Kidney capillary endothelial cell (primary cell): ENCODE data around the gene GCN1.

ENCODE experiments used
- DNase-seq: peaks from one replicate; pipeline ENCODE4 v3.0.0-alpha.2; 2018; ENCODE audit warnings: low spot score

The GCN1 gene

DNA sequence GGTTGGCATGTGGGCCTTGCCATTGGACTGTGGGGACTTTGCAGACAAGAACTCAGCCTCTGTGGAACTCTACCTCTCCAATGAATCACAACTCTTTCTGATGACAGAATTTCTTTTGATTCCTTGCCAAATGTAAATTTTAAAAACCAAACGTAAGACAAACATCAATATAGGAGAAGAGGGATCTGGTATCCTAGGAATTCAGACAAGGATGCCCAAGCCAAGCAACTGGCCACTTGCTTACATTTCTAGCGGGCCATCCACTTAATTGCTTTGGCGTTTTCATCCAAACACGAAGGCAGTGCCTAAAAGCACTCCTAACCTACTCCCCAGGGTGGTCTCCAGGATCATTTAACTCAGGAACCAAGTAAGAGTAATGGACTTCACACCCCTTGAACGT is 54.6 kb downstream of the GCN1 start:
- DNase-seq: no peak

DNA sequence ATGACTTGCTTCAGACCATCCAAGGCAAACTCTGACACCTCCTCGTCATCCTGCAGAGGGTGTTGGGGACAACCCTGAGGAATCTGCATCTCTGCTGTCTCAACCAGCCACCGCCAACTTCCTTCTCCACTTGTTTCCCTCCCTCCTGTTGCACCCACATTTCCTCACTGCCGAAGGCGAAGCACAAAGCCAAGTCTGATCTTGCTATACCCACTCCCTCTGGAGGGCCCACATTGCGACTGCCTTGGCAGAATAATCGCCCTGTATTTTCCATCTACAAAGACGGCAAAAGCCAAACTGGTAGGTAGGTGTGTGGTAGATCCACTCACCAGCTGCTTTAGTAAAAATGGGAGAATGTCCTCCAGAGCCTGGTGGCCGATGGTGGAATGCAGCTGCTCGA is 56.1 kb downstream of the GCN1 start:
- DNase-seq: no peak

DNA sequence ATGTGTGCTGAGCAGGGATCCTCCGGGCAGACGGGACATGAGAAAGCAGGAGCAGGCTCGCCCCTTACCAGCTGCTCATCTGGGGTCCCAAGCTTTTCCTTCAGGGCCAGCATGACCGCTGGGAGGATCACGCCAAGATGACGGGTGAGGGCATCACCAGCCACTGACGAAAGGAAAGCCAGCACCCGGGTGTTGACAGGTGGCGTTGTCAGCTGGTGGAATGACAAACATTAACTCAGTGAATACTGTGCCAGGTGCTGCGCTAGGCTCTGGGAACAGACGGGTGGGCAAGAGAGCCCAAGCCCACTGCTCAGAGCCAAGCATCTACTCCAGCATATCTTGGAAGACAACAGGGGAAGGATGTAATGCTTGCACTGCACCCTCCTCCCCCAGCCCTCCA is 56.7 kb downstream of the GCN1 start:
- DNase-seq: no peak

DNA sequence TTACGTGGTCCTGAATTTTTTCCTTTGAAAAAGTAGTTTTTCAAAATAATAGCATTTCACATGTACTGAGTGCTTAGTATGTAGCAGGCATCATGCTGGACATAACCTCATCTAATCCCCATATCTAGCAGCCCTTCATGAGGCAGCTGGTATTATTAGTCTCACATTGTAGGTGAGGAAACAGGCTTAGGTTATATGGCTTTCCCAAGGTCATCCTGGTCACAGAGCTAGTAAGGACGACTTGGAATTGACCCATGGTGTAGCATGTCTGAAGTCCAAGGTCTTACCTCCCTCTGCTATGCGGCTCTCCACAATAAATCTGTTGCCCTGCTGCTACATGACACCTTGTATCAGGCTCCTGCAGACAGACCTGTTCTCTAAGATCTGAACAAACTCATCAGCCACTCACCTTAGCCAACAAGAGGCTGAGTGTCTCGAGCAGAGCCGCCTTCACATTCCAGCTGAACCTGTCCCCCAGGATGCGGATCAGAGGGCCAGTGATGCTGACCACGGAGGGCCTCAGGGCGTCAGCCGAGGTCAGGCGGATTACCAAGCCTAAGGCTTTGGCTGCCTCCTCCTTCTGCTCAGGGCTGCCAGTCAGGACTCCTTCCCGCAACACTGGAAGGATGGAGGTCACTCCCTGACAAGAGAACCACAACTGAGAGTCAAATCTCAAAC is 58.3 kb downstream of the GCN1 start:
- no peak for DNase-seq

DNA sequence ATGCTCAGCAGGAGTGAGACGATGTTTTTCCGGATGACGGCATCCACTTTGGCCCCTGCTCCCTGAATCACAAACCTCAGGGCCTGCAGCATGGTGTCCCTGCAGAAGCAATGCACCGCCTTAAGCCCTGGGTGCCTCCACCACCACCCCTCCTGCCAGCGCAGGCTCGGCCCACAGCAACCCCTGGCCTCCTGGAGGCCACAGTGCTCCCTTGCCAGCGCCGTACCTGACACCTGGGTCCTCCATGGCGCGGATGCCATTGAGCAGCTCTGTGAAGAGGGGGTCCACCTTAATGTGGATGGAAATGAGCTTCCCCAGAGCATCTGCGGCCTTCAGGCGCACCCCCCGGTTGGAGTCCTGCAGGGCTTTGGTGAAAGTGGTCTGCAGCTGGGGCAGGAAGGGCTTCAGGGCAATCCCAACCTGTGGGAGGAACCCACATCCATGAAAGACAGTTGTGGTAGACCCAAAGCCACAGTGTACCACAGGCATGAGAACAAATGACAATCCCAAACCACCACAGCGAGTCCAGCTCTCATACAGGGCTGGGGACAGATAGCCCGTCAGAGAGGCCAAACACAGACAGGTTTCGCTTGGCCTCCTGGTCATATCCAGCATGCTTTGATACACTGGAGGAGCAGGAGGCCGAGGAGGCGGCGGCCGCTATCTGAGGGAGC is 60.1 kb downstream of the GCN1 start:
- DNase-seq: no peak

DNA sequence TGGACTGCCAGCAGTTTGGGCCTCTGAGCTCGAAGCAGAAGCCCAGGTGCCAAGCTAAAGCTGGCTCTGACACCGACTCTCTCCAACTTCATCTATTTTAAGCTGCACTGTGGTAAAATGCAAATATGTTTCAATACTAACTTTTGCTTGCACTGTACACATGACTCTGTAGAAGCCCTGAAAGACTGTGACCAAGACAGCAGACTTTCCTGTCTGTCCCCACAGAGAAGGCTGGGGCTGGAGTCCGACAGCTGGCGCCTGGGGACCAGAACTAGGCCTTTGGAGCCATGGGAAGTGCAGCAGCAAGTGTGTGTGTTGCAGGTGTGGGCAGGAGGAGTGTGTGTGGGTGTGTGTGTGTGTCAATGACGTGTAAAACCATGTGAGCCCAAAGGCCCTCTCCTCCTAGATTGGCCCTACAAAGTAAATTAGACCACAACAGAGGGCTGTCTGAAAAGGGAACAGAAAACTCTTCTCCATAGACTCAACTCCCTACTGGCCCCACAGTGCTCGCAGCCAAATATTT is 61.6 kb downstream of the GCN1 start:
- DNase-seq: no peak

DNA sequence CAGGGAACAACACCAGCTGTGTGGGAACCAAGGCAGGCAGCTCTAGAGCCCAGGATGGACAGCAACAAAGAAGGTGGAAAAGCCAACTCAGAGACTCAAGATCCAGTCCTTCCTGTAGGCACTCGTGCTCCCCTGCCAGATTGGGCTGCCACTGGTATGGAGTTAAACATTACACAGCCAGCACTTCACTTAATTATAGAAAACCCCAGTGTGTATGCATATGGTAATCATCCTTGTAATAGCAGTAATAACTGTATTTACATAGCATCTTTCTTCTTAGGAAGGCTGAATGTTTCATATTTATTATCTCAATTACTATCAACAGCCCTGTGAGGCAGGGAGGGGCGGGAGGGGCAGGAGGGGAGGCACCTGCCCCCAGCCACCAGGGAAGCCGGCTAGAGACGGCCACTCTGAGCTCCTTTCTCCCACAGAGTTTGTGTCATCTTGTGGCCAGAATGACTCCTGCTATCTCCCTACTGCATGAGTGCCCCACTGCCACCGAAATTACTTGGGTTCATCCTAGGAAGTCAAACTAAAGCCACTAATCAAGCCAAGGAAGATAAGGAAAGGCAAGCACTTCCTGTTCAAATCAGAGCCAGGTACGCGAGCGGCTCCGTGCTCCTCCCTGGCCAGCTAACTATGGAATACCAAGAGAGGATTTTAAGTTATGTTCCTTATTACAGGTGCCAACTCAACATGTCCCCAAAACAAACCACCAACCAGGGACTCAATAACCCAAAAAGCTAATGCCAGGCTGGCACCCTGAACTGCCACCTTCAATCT is 62.3 kb downstream of the GCN1 start:
- no peak for DNase-seq

DNA sequence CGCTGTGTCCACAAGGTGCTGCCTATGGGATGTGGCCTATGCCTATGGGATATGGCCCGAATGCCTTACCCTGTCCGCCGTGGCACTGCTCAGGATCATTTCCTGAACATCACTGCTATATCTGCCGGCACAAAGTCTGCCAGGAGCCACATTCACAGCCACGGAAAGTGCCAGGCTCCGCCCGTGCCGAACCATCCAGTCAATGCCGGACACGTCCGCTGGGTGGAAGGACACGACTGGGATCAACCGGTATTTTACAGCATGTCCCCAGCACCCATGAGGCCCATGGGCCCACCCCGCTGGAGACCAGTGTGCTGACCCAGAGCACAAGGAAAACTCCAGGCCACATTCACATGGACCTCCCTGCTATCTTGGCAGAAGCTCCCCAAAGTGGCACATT is 63.4 kb downstream of the GCN1 start:
- DNase-seq: no peak

DNA sequence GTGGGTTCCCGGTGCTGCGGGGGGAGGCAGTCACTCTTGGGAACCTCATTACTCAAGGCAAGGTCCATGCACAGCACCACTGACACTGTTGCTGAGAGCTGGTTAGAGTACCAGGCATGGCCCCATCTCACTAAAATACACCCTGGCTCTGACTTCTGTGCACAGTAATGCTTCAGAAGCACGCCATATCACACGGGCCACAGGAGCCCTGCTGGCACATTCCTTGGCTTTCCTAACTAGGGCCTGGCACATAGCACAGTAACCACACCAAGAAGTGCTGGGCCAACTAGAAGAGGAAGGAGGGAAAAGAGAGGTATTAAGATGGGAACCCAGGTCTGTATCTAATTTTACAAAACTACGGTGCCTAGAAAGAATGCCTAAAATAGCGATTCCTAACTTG is 64.5 kb downstream of the GCN1 start:
- DNase-seq: no peak

DNA sequence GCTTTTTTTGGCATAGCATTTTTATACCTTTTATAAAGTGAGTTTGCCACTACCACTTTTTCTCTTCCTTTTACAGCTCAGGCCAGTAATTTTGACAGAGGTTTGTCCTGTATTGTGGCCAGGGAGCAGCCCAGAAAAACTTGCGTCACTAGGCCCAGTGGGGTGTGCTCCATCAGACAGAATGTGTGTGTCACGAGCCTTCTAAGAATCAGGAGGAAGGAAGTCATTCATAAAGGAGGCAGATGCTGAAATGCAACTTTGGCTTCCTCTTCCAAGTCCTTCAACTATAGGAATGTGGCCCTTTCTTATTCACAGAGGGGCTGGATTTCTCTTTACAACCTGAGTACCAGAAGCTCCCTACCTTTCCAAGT is 67.9 kb downstream of the GCN1 start:
- DNase-seq: peak; percentile 89

DNA sequence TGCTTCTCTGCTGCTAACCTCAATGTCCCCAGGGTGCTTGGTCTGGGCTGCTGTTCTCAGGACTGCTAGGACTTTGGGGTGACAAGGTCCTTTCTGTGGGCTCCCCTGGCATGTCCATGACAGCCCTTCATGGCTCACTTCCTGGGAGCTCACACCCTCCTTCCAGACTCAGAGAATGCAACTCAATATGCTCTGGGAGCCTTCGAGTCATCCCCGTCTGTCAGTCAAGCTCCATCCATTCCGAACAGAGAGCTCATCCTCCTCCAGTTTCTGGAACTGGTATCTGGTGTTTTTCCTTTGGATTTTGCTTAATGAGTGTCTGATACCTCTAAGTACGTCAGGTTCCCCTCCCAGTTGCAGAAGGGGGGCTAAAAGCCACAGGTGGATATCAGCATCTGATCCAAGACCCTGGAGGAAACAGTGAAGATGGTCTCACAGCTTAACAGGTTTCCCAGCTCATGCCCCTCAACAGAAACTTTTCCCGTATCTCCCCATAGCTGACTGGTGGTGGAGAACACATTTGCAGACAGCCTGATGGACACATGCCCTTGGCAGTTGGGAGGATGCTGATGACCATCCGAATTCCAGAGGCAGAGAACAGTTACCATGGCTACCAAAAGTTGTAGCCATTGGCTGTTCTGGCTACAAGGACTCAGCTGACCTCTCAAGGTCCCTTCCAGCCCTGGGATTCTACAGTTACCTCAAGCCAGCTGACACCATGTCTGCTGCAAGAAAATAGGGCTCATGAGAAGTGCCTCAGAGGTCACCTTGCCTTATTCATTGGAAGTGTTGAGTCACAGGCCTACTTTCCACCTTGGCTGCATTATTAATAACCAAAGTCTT is 68.5 kb downstream of the GCN1 start:
- DNase-seq: peak; percentile 74

DNA sequence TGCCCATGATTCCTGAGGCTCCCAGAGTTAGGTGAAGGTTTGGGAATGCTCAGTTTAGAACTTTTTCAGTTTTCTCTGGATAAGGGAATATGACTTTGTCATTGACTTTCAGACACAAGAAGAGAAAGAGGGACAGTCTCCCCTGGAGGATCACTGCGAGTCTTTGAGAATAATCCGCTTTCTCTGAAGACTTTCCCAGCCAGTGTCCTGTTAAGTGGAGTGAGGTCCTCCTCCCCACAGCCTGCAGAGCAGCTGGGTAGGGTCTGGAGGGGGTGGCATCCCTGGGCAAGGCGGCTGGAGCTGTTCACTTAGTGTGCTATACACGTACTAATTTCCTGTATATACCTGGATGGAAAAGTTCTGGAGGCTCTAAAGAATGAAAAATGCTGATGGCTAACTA is 69.5 kb downstream of the GCN1 start:
- DNase-seq: no peak

DNA sequence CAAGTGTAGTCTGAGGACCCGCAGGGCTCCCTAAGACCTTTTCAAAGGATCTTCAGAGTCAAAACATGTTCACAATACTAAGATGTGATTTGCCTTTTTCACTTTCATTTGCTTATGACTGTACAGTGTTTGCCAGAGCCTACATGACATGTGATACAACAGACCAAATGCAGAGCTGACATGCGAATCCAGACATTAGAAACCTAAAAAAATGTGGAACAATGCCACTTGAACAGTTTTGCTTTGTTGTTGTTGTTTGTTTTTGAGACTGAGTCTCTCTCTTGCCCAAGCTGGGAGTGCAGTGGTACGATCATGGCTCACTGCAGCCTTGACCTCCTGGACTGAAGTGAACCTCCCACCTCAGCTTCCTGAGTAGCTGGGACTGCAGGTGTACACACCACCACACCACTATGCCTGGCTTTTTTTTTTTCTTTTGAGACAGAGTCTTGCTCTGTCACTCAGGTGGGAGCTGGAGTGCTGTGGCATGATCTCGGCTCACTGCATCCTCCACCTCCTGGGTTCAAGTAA is 72.7 kb downstream of the GCN1 start:
- no peak for DNase-seq

DNA sequence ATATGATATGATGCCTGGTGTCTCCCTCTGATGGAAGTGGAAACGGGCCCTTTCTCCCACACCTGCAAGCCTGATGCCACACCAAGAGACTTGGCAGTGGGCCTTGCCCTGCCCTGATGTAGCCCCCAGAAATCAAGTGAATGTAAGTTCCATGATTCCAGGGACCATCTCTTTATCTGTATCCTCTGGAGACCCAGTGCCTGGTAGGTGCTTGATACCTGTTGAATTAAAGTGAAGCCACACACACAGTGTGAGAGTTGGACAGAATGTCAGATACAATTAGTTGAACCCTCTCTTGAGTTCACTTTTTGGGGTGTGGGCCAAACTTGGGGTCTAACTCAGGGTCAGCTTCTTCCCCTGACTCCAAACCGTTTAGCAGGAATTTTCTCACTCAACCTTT is 73.2 kb downstream of the GCN1 start:
- DNase-seq: no peak

DNA sequence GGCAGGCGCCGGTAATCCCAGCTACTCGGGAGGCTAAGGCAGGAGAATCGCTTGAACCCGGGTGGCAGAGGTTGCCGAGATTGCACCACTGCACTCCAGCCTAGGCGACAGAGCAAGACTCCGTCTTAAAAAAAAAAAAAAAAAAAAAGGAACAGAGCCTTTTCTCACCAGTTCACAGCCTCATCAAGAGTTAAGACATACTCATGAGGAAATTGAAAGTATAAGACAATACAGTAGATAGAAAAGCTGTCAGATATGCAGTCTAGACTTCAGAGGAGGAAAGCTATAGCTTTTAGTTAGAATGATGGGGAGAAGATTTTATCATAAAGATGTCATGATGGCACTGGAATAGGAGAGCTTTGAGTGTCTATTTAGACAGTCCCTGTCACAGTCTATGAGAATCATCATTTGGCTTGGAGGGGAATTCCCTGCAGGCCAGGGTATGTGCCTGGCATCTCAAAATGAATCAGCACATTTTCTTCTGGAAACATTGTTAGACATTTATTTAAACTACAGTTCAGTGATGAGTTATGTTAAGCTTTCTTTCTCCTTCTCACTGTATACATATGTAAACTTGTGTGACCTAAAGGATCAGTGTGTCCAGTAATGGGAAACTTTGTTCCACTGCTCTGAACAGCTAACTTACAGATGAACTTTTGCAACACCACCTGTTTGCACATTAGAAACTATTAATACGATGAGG is 75.1 kb downstream of the GCN1 start:
- DNase-seq: no peak

DNA sequence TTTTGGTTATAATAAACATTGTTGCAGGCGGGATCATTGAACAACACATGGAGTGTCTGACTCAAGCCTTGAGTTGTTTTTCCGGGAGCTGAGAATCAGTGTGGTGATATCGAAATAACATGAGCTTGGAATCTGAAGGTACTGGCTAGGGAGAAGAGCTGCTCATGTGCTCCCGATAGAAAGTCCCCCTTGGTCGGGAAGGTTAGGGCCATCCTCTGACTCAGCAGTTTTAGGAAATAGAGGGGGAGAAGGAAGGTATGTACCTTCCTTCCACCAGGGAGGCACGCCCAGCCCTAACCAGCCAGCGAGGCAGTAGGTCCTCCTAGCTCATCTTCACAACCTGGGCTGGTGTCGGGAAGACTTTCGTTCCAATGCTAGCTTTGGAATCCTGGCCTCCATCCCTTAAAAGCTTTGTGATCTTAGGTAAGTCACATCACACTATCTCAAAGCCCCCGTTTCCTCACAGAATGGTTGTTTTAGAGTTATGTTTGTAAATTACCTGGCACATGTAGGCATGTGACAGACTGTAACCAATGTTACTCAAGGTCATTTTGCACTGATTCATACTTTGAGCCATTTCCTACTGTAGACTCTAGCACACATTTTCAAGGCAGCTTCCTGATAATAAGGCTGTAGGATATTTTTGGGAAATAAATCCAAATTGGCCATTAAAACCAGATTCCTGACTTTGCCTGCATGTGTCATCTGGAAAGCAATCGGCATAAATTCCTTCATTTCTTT is 76.0 kb downstream of the GCN1 start:
- no peak for DNase-seq

DNA sequence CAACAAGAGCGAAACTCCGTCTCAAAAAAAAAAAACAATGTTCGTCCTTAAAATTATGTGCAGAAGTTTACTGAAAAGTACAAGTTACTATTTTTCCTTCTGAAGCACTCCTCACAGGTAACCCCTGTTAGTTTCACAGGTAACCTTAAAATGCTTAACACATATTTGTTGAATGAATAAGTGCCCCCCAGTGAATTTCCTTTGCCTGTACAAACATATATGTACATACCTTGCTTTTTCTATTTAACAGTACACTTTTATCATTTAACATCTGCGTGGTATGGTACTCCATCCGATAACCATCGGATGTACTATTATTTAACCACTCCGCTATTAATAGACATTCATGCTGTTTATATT is 76.6 kb downstream of the GCN1 start:
- DNase-seq: no peak

DNA sequence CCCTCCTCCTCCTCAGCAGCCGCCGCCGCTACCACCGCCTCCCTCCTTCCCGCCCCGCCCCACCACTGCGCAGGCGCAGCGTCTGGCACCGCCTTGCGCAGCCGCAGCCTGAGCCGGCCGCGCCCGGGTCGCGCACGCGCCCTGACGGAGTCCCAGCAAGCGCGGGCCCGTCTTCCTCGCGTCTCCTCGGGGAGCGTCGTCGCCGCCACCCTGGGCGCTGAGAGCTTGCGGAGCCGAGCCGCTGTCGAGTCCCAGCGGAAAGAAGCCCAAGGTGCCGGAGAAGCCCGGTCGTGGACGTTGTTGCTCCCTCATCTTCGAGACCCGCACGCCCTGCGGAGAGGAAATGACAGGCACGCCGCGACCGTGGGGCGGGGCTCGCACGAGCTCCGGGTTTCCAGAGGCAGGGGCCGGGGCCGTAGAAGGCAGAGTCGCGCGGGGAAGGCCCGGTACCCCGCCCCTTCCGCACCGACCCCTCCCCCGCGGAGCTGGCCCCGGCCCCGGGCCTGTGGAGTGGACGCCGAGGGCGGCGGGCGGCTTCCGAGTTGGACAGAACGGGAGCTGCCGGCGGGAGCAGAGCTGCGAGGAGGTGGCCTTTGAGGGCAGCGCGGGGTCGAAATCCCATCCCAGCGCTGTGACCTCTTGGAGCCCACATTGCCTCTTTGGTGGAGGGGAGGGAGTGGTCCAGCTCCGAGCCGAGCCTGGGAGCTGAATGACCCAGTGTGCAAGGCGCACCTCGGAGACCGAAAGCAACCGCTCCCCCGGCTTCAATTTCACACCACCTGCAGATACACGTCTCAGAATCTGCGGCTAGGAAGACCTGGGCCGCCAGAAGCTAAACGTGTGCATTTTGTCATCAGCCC is 77.5 kb downstream of the GCN1 start:
- peak; percentile 97 for DNase-seq

DNA sequence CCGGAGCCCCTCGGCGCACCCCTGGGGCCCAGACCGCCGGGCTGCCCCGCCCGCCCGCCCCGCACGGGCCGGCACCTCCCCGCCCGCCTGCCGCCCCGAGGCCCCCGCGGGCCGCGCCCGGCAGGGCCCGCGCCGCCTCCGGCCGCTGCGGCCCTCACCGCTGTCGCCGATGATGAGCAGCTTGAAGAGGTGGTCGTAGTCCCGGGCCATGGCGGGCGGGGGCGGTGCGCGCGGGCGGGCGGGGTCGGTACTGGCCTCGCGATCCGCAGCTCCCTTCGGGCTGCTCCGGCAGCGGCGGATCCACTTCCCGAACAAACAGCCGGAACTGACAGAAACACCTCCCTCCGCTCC is 78.1 kb downstream of the GCN1 start, which contains the start of gene RAB35:
TSS of gene RAB35 (minus strand) at position 313 of the 351 bp plus-strand sequence. CDS start at position 210, 103 bp downstream.
- no peak for DNase-seq
